GM18858 (cell line): ENCODE measurements around the gene TP53I3.
"Not testable (repeated sequence)": the region's sequence is repeated elsewhere in the genome, so short reads cannot be mapped to it uniquely, and the experiment has no call there.

Experiments used
- ATAC-seq: cut with Tn5 transposase; IDR thresholded peaks from one replicate; pipeline ENCODE4 v1.9.1; 2021; ENCODE audit not compliant: unreplicated experiment

The TP53I3 gene

GRCh38 chr2:24101992-24102391 is 17.4 kb upstream of the TP53I3 start:
- ATAC-seq = no peak

DNA sequence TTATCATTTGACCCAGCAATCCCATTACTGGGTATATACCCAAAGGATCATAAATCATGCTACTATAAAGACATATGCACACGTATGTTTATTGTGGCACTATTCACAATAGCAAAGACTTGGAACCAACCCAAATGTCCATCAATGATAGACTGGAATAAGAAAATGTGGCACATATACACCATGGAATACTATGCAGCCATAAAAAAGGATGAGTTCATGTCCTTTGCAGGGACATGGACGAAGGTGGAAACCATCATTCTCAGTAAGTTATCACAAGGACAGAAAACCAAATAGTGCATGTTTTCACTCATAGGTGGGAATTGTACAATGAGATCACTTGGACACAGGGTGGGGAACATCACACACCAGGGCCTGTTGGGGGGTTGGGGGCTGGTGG is 16.1 kb upstream of the TP53I3 start:
- not testable (repeated sequence) for ATAC-seq

DNA sequence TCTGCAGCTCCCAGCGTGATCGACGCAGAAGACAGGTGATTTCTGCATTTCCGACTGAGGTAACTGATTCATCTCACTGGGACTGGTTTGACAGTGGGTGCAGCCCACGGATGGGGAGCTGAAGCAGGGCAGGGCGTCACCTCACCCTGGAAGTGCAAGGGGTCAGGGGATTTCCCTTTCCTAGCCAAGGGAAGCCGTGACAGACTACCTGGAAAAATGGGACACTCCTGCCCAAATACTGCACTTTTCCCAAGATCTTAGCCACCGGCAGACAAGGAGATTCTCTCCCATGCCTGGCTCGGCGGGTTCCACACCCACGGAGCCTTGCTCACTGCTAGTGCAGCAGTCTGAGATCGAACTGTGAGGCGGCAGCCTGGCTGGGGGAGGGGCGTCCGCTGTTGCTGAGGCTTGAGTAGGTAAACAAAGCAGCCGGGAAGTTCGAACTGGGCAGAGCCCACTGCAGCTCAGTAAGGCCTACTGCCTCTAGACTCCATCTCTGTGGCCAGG is 10.6 kb upstream of the TP53I3 start:
- ATAC-seq = not testable (repeated sequence)

- ATAC-seq = not testable (repeated sequence)
These were observed 8.6 kb upstream of the TP53I3 start for GRCh38 chr2:24093270-24093669.

GRCh38 chr2:24088821-24089359 is 4.3 kb upstream of the TP53I3 start:
- no peak for ATAC-seq

- no peak for ATAC-seq
These were observed 2.4 kb upstream of the TP53I3 start for GRCh38 chr2:24087032-24087431.

DNA sequence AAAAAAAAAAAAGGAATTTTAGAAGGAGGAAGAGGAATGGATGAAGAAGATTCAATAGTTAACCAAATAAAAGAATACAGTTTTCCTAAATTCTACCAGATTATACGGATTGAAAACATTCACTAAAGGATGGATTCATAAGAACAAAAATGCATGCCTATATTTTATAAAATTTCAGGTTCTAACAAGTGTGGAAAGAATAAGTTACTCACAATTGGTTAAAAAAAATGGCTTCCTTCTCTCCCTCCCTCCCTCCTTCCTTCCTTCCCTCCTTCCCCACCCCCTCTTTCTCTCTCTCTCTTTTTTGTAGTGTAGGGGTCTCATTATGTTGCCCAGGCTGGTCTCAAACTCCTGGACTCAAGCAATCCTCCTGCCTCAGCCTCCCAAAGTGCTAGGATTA is 1.6 kb upstream of the TP53I3 start:
- no peak for ATAC-seq

DNA sequence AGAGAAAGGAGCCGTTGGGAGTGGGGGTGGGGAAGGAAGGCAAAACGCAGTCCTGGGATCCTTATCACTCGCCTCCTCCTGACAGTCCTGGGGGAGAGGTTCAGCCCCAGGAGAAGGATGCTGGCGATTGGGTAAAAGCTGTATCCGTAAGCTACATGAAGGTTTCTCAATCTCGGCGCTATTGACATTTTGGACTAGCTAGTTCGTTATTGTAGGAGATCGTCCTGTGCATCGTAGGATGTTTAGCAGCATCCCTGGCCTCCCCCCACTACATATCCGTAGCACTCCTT is 511 bp upstream of the TP53I3 start:
- no peak for ATAC-seq

DNA sequence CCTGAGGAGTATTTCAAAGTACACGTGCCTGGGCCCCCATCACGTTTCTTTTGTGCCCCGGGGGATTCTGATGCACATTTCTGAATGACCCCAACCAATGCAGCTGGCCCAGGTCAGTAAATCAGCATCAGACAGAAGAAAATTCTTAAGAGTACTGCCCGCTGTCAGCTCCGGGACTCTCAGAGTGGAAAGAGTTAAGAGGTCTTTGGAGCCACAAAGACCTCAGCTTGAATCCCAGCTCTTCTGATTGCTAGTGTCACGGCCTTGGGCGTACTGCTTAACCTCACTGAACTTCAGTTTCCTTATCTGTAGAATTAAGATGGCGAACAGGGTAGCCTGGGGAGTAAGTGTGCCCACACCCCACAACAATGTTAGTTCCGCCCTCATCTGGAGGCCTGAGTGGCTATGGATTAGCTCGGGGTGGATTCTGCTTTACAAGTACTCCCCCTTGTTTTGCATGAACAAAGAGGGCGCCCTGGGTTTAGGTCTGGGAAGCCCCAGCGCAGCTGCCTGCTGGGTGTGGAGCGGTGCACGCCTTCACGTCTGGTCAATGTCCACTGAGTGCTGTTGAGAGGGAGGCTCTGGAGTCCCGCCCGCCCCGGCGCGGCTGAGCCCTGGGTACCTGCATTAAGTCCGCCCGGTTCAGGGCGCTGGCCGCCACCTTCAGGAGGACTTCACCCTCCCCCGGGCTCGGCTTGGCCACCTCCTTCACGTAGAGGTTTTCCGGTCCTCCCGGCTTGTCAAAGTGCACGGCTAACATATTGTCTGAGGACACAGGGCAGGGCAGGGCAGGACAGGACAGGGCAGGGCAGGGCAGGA is 858 bp downstream of the TP53I3 start:
- ATAC-seq = peak; percentile 83

- no peak for ATAC-seq
These were observed 1.7 kb downstream of the TP53I3 start for GRCh38 chr2:24082787-24083566.

GRCh38 chr2:24080701-24081100 is 3.9 kb downstream of the TP53I3 start:
- ATAC-seq = no peak

GRCh38 chr2:24077879-24078278 is 6.8 kb downstream of the TP53I3 start:
- no peak for ATAC-seq

GRCh38 chr2:24077535-24077877 is 7.1 kb downstream of the TP53I3 start:
- ATAC-seq = no peak

DNA sequence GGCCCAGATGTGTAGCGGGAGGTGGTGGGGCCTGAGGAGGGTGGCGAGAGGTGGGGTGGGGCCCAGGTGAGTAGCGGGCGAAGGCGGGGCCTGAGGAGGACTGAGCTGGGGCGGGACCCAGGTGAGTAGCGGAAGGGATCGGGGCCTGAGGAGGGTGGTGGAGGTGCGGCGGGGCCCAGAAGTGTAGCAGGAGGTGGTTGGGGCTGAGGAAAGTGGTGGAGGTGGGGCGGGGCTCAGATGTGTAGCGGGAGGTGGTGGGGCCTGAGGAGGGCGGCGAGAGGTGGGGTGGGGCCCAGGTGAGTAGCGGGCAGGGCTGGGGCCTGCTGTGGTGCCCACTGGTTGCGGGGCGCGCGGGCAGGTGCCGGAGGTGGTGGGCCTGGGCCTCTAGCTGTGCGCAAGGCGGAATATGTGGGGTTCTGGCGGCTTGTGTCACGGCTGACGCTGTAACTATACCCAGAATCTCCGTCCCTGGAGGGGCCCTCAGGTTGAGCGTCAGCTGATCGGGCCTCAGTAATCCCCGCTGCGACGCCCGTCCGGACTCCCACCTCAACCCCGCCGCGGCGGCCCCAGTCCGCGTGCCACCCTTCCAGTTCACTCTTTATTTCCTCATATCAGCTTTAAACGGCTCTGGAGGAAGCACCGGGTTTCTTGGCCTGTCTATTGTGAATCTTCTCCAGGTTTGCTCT is 7.6 kb downstream of the TP53I3 start:
- ATAC-seq = no peak

GRCh38 chr2:24075915-24076848 is 8.5 kb downstream of the TP53I3 start, which contains the start of gene SF3B6:
TSS of gene SF3B6 (minus strand) at chr2:24076326. CDS start at chr2:24076229, 97 bp downstream.
- ATAC-seq = peak; percentile 90

- no peak for ATAC-seq
These were observed 9.4 kb downstream of the TP53I3 start for GRCh38 chr2:24075259-24075658.

DNA sequence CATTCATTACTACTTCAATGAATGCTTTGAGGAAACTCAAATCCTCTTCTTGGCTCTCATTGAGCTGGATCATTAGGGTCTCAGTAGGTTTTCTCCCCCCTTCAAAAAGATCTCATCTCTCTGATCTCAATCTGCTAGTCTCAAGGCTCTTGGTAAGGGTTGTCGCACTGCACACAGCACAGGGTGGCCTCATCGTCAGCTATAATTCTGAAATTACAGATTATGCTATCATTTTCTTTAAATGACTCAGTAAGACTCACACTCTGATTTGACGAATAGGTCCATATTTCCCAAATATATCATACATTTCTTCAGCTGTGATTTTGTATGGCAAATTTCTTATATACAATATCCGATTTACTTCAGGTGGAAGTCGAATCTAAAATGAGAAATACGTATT is 10.8 kb downstream of the TP53I3 start:
- no peak for ATAC-seq

- ATAC-seq = no peak
These were observed 12.4 kb downstream of the TP53I3 start for GRCh38 chr2:24072259-24072658.

- ATAC-seq = no peak
These were observed 19.3 kb downstream of the TP53I3 start for GRCh38 chr2:24065341-24065740.

DNA sequence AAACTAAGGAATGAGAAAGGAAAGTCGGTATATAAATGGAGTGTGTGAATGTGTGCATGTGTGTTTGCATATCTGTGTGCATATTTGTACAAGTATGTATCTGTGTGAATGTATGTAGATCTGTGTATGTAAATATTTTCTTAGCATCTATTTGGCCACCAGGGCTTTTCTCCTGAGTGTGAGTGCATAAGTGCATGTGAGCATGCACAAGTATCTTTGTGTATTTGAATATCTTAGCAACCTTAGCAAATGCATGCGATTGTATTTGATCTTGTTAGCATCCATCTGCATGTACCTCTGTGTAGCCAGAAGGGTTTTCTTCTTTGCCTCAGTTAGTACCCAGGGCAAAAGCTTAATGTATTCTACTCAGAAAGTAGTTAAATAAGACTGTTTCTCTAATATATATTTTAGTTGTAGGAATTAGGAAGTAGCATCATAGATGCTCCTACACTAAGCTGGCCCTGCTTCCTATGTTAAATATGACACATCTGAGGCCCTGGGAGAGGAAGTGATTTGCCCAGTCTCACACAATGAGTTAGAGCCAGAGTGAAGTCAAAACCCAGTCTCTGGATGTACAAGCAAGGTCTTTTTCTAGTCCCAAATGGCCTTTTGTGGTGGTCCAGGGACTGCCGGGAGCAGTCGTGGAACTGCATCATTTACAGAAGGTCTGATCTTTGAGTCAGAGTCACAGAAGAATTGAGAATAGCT is 25.9 kb downstream of the TP53I3 start:
- ATAC-seq = no peak
